Activated B cell treated with CpG ODN at 0.5 μM for 24 hours (primary cell): Measurements from ENCODE around the gene NECTIN3. TPM values are rescaled to one million over a fixed set of nuclear protein-coding genes. Genes with fewer than 3 reads are reported as not detected.

Experiments used
- ATAC-seq: fragments of 200-7000 bp; cut with Tn5 transposase; one replicate; pipeline ENCODE4 v1.10.0; 2021; ENCODE audit warnings: low read depth, mild to moderate bottlenecking, moderate library complexity
- CTCF ChIA-PET: fragments of 350-600 bp; sonication (Branson Sonifier 250); formaldehyde crosslinking; loops from one replicate; lab custom pipeline; 2021; ENCODE audit warnings: antibody characterized with exemption; lab: Charles Lee
- POLR2A ChIA-PET: fragments of 350-600 bp; sonication (Branson Sonifier 250); formaldehyde crosslinking; loops from one replicate; lab custom pipeline; 2021; ENCODE audit warnings: antibody characterized with exemption; lab: Charles Lee
- DNase-seq: peaks from one replicate; pipeline ENCODE4 v3.0.0; 2022
- H3K27ac Mint-ChIP-seq: one replicate; pipeline ENCODE4 v1.8.0; 2020; ENCODE audit warnings: mixed read lengths
- H3K27me3 Mint-ChIP-seq: one replicate; pipeline ENCODE4 v1.8.0; 2021; ENCODE audit warnings: mixed read lengths
- H3K36me3 Mint-ChIP-seq: one replicate; pipeline ENCODE4 v1.8.0; 2021; ENCODE audit warnings: low read depth, mixed read lengths
- H3K4me1 Mint-ChIP-seq: one replicate; pipeline ENCODE4 v1.8.0; 2021; ENCODE audit warnings: mixed read lengths
- H3K4me3 Mint-ChIP-seq: one replicate; pipeline ENCODE4 v1.8.0; 2020; ENCODE audit warnings: mild to moderate bottlenecking, mixed read lengths
- H3K9me3 Mint-ChIP-seq: one replicate; pipeline ENCODE4 v1.8.0; 2020; ENCODE audit warnings: mixed read lengths
- intact Hi-C: fragments of 100-400 bp; cut with micrococcal nuclease; formaldehyde crosslinking; loops from one replicate; pipeline ENCODE4 v1.15.1; 2024
- total RNA-seq: library from RNA; stranded (reverse); gene quantifications from 2 replicates; pipeline ENCODE4 v1.2.3, GENCODE V29; 2022
- TF ChIP-seq, protein P1 (sequence below): fragments of 200-600 bp; IDR thresholded peaks from one replicate; pipeline ENCODE4 v1.8.0; 2022; ENCODE audit warnings: antibody characterized with exemption, mild to moderate bottlenecking

The NECTIN3 gene
- total RNA-seq, 1 donor from 2014 or later: 0.71 TPM

GRCh38 chr3:111210003-111210711 lies 138.5 kb downstream of the NECTIN3 start:
- ChIA-PET CTCF (no interaction called here), POLR2A (no interaction called here)
- no peaks in the 10 kb centered on the region for H3K36me3 Mint-ChIP-seq
- DNase-seq (no peak), ATAC-seq (no peak)
- H3K4me1 Mint-ChIP-seq: no peaks in the 10 kb centered on the region
- intact Hi-C loops: no loop called here
- no peaks in the 10 kb centered on the region for H3K27me3 Mint-ChIP-seq
- TF ChIP-seq, protein P1, sequence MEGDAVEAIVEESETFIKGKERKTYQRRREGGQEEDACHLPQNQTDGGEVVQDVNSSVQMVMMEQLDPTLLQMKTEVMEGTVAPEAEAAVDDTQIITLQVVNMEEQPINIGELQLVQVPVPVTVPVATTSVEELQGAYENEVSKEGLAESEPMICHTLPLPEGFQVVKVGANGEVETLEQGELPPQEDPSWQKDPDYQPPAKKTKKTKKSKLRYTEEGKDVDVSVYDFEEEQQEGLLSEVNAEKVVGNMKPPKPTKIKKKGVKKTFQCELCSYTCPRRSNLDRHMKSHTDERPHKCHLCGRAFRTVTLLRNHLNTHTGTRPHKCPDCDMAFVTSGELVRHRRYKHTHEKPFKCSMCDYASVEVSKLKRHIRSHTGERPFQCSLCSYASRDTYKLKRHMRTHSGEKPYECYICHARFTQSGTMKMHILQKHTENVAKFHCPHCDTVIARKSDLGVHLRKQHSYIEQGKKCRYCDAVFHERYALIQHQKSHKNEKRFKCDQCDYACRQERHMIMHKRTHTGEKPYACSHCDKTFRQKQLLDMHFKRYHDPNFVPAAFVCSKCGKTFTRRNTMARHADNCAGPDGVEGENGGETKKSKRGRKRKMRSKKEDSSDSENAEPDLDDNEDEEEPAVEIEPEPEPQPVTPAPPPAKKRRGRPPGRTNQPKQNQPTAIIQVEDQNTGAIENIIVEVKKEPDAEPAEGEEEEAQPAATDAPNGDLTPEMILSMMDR: no peak
- no peak overlapping the region for H3K27ac Mint-ChIP-seq
- H3K9me3 Mint-ChIP-seq: no peaks in the 10 kb centered on the region
- H3K4me3 Mint-ChIP-seq: no peak overlapping the region

GRCh38 chr3:111210866-111211564 lies 139.4 kb downstream of the NECTIN3 start:
- Mint-ChIP-seq H3K27ac (no peak overlapping the region), H3K36me3 (no peaks in the 10 kb centered on the region), H3K9me3 (no peaks in the 10 kb centered on the region), H3K4me1 (no peaks in the 10 kb centered on the region), H3K4me3 (no peak overlapping the region), H3K27me3 (no peaks in the 10 kb centered on the region)
- intact Hi-C loops: no loop called here
- TF ChIP-seq, protein P1: no peak
- ChIA-PET POLR2A (no interaction called here), CTCF (no interaction called here)
- DNase-seq (no peak), ATAC-seq (no peak)

- CTCF ChIA-PET: no interaction called here
- intact Hi-C loops: no loop called here
- ATAC-seq: no peak
- Mint-ChIP-seq H3K4me1 (no peaks in the 10 kb centered on the region), H3K4me3 (no peak overlapping the region), H3K27ac (no peak overlapping the region), H3K36me3 (no peaks in the 10 kb centered on the region), H3K9me3 (no peaks in the 10 kb centered on the region), H3K27me3 (no peaks in the 10 kb centered on the region)
- TF ChIP-seq, protein P1: no peak
- no peak for DNase-seq
- POLR2A ChIA-PET: no interaction called here
Observed at GRCh38 chr3:111212511-111212910, 140.9 kb downstream of the NECTIN3 start.

- POLR2A ChIA-PET: no interaction called here
- ATAC-seq: no peak
- Mint-ChIP-seq H3K27me3 (no peaks in the 10 kb centered on the region), H3K4me1 (no peaks in the 10 kb centered on the region), H3K36me3 (no peaks in the 10 kb centered on the region), H3K4me3 (no peak overlapping the region), H3K9me3 (no peaks in the 10 kb centered on the region), H3K27ac (no peak overlapping the region)
- intact Hi-C loops: no loop called here
- TF ChIP-seq, protein P1: no peak
- DNase-seq: no peak
- CTCF ChIA-PET: no interaction called here
Observed at GRCh38 chr3:111215481-111215880, 143.9 kb downstream of the NECTIN3 start.

GRCh38 chr3:111218615-111219014 lies 147.0 kb downstream of the NECTIN3 start:
- CTCF ChIA-PET: no interaction called here
- no peaks in the 10 kb centered on the region for H3K4me1 Mint-ChIP-seq
- ATAC-seq (no peak), DNase-seq (no peak)
- TF ChIP-seq, protein P1: no peak
- POLR2A ChIA-PET: no interaction called here
- H3K36me3 Mint-ChIP-seq: no peaks in the 10 kb centered on the region
- intact Hi-C loops: no loop called here
- H3K27ac Mint-ChIP-seq: no peak overlapping the region
- no peaks in the 10 kb centered on the region for H3K27me3 Mint-ChIP-seq
- no peak overlapping the region for H3K4me3 Mint-ChIP-seq
- no peaks in the 10 kb centered on the region for H3K9me3 Mint-ChIP-seq
